GM18868 (cell line): ENCODE data around the gene ENAM.
A peak's percentile ranks its signal among the peaks of the same experiment; 100 is the strongest.
"Not testable (repeated sequence)": the region's sequence is repeated elsewhere in the genome, so short reads cannot be mapped to it uniquely, and the experiment has no call there.

Source experiments
- ATAC-seq: cut with Tn5 transposase; IDR thresholded peaks from one replicate; pipeline ENCODE4 v1.9.1; 2021; ENCODE audit warnings: mild to moderate bottlenecking, moderate library complexity; ENCODE audit not compliant: unreplicated experiment

The ENAM gene

GRCh38 chr4:70676554-70677090, 48.1 kb downstream of the ENAM start:
- ATAC-seq, result no peak

GRCh38 chr4:70678383-70678999, 49.9 kb downstream of the ENAM start:
- ATAC-seq, result peak; percentile 78

GRCh38 chr4:70680934-70681333, 52.4 kb downstream of the ENAM start:
- no peak for ATAC-seq

GRCh38 chr4:70681704-70682103, 53.2 kb downstream of the ENAM start:
- peak; percentile 32 for ATAC-seq

GRCh38 chr4:70682142-70682541, 53.6 kb downstream of the ENAM start:
- ATAC-seq, result not testable (repeated sequence)

- ATAC-seq, result peak; percentile 0
These were observed 58.8 kb downstream of the ENAM start for GRCh38 chr4:70687392-70687791.

- ATAC-seq, result peak; percentile 94
These were observed 59.6 kb downstream of the ENAM start, which contains the start of gene UTP3 for GRCh38 chr4:70687821-70688794. Gene UTP3 (plus strand): TSS chr4:70688532. CDS start chr4:70688678, 146 bp downstream.

- ATAC-seq, result no peak
These were observed 60.3 kb downstream of the ENAM start for GRCh38 chr4:70688795-70689231.

GRCh38 chr4:70691661-70692060, 63.1 kb downstream of the ENAM start:
- no peak for ATAC-seq

- not testable (repeated sequence) for ATAC-seq
These were observed 66.1 kb downstream of the ENAM start for GRCh38 chr4:70694633-70695032.
